Hematopoietic multipotent progenitor cell treated with erythropoietin and hydrocortisone succinate and interleukin-3 and kit ligand, for 4 days (in vitro differentiated cells): ENCODE measurements around the gene ENHO.

Source experiments
- DNase-seq: peaks from one replicate; pipeline ENCODE4 v3.0.0-alpha.2; 2015

The ENHO gene

GRCh38 chr9:34522971-34523797, at the start of gene ENHO:
Gene ENHO, minus strand, starts transcription at chr9:34522990. Its CDS starts 1,295 bp downstream, at chr9:34521695.
- peak; percentile 94 for DNase-seq

DNA sequence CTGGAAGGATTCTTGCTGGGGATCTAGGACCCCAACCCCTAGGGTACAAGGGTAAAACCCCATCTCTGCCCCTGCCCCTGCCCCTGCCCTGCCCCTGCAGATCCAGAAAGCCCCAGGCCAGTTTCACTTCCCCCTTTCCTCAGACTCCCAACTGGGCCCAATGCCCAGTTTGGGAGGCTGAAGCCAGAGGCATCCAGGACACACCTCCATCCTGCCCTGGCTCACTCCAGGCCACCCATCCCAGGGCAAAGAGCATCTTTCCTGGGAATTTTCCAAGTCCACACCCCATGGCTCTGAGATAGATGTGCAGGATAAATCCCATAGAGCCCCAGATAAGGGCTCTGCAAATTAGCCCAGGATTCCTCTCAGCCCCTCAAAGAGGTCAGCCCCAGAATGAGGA, 49.3 kb upstream of the ENHO start:
- DNase-seq: no peak

GRCh38 chr9:34571481-34571810, 48.7 kb upstream of the ENHO start:
- no peak for DNase-seq

DNA sequence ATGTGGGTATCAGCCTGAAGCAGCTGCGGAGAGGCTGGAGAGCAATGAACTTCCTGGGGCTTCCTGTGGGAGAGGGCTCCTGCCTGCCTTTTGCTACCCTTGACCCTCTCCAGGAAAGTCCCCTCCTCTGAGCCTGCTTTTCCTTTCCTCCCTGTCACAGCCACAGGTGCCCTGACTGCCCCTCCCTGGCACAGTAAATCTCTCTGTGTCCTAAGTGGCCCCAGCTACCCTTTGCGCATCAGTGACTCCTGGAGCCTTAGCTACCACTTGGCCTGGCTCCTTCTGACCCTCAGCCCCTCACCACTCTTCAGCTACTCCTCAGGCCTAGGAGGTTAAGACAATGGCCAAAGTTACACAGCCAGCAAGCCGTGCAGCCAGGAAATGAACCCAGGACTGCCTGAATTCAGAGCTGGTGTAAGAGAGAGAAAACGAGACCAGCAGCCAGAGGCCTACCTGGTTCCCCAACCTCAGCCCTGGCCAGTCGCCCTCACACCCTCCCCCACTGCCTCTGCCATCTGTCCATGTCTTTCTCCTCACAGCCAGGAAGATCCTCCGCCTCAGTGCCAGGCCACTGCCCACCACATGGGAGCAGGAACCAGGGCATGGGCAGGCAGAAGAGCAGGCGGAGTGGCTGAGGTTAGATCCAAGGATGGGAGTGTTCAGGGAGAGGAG, 48.2 kb upstream of the ENHO start:
- DNase-seq: no peak

DNA sequence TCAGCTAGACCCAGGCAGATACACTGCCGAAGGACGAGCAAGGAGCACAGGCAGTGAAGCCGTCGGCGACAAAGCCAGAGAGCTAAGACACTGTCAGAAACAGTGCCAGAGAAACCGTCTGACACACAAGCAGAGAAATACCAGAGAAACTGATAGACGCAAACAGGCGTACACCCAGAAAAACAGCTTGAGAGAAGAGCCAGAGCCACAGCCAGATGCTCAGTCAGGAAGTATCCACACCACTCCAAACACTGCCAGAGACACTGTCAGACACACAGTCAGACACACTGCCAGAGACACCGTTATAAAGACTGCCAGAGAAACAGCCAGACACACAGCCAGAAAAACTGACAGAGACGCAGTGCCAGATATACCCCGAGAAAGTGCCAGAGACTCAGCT, 47.6 kb upstream of the ENHO start:
- no peak for DNase-seq

GRCh38 chr9:34568774-34569173, 46.0 kb upstream of the ENHO start:
- DNase-seq: no peak

- DNase-seq: no peak
These were observed 45.3 kb upstream of the ENHO start for GRCh38 chr9:34568133-34568532.

GRCh38 chr9:34566972-34567371, 44.2 kb upstream of the ENHO start:
- DNase-seq: no peak

- DNase-seq: no peak
These were observed 43.5 kb upstream of the ENHO start for GRCh38 chr9:34566322-34566721.

- no peak for DNase-seq
These were observed 43.1 kb upstream of the ENHO start for GRCh38 chr9:34565856-34566255.

DNA sequence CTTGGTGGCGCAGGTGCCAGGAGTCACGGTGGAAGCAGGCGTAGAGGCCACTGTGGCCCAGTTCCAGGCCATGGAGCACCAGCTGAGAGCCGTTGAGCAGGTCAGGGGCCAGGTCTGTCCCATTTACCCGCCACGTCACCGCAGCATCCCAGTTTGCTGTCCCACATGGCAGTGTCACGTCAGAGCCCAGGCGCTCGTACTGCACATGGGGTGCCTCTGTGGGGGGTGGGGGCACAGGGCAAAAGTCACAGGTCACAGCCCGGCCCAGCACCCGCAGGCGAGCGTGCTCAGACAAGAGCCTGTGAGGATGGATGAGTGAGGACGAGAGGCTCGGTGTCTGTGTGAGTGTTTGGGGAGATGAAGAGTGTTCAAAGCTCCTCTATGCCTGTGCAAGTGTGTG, 41.8 kb upstream of the ENHO start:
- DNase-seq: no peak

DNA sequence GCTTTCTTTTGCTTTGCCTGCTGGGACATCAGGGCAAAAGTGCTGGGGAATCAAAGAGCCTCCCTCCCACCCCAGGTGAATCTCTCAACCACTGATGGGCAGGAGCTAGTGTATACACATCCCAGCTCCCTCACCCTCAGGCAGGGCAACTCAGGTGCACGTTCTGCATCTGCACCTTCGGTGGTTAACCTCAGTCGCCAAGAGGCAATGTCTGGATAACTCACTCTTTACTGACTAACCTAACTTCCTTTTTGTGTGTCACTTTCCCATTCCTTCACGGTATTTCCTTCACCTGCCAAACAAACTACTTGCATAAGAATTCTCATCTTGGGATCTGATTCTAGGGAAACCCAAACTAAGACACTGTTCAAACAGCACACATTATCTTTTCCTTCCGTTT, 40.5 kb upstream of the ENHO start:
- no peak for DNase-seq

- DNase-seq: peak; percentile 28
These were observed 39.5 kb upstream of the ENHO start for GRCh38 chr9:34562135-34562745.

DNA sequence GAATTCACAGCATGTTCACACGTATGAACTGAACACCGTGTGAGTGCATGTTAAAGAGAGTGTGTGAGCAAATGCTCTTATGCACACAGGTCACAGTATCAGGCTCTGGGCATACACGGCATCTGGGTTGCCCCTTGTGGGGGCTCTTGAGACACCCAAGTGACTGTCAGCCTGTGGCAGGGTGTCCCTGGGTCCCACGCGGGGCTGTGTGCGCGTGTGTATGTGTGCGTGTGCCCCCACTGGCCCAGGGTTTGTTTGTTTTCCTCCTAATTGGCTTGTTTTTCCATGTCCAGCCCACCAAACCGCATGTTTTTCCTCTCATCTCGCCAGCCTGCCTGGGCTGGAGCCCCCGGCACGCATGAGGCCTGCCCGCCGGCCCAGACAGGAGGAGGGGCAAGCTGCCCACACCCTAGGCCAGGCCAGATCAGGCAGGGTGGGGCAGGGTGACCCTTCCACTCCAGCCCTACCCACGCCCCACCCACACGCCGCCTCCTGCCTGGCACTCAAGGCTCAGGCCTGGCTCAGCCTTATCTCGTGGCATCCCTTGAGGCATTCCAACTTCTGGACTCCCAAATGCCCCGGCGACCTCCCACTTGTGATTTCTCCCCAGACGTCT, 37.9 kb upstream of the ENHO start:
- DNase-seq: no peak

- DNase-seq: peak; percentile 10
These were observed 37.0 kb upstream of the ENHO start for GRCh38 chr9:34559624-34560455.

- DNase-seq: no peak
These were observed 36.3 kb upstream of the ENHO start for GRCh38 chr9:34558919-34559623.

GRCh38 chr9:34558364-34558763, 35.6 kb upstream of the ENHO start:
- no peak for DNase-seq

- no peak for DNase-seq
These were observed 34.9 kb upstream of the ENHO start for GRCh38 chr9:34557426-34558321.

DNA sequence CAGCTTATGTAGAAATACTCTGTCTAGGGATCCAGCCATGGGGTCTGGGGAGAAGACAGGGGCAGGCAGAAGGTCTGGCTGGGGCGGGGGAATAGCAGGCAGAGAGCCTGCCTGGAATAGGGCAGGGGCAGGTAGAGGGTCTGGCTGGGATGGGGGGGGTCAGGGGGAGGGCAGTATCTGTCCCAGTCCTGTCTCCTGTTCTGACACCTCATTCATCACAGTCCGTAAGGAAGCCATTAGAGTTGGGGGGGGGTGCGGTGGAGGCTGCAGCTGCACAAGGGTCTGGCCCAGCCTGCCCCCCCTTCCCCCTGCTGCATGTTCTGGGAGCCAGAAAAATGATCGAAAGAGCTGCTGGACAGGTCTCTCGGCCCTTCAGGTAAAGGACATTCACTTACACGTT, 34.2 kb upstream of the ENHO start:
- no peak for DNase-seq

DNA sequence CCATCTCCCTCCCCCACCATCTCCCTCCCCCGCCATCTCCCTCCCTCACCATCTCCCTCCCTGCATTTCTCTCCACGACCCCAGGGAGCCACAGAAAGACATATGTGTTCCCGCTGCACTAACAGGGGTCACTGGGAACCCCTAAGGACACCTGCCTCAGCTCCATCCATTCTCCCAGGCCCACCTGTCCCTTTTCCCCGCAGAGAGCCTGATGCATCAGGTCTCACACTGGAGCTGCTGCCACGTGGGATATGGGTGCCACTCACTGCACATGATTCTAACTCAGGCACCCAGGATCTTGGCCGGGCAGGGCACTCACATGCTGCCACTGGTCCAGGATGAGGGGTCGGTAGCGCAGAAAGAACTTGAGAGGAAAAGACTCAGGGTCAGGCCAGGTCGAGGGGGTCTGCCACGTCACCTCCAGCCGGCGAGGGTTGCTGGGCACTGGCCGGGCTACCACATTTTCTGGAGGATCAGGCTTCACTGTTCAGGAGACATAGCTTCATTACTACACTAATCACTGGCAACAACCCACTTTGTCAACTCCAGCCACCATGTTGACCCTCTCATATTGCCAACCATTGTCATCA, 33.2 kb upstream of the ENHO start:
- DNase-seq: no peak

DNA sequence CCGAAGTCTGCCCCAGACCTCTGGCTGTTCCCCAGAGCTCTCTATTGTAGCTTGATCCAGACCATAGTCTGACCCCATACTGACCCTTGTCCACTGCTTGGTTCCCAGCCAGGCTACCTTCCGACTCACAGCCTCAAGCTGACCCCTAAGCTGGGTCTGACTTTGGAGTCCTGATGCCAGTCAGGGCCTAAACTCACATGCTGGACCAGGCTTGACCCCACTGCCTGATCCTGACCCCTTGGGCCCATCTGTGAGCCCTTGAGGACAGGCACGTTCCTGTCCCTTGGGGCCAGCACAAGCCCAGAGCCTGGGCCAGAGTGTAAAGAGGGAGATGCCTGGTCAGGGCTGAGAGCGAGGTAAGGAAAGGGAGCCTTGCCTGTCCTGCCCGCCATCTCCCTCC, 32.7 kb upstream of the ENHO start:
- DNase-seq: no peak
